Hypothalamus (tissue), 51 donors: ENCODE results near the gene DENND1A.
"Not testable (repeated sequence)": the region's sequence is repeated elsewhere in the genome, so short reads cannot be mapped to it uniquely, and the experiment has no call there.

Experiments used
- DNase-seq, 51 donors: peaks; one replicate each; lab custom pipeline; 2025; lab: John Stamatoyannopoulos, UW

The DENND1A gene

GRCh38 chr9:123639743-123640142 lies 290.2 kb downstream of the DENND1A start:
- no peak for DNase-seq

DNA sequence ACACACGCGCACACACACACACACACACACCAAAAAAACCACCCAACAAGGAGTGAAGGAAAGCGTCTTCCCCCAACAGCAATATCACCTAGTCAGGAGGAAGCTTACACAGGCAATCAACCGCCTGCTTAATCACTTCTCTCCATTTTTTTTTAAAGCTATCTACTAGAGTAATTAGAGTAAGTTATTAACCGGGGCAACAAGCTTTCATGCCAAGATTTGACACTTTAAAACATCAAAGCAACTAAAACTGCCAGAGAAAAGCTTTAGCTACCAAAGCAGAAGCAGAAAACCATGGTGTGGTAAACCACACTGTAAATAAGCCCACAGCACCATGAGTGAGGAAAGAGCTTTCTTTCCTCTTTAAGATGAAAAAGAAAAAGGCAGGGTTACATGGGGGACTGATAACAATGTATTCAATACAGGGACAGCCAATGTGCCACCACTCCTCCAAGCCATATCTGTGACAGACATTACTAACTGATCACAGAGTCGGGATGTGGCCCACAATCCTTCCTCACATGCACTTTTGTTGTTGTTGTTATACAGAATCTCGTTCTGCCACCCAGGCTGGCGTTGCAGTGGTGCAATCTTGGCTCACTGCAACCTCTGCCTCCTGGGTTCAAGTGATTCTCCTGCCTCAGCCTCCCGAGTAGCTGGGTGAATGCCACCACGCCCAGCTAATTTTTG lies 291.8 kb downstream of the DENND1A start:
- no peak for DNase-seq

- no peak for DNase-seq
These were observed 292.4 kb downstream of the DENND1A start for GRCh38 chr9:123637606-123637944.

- not testable (repeated sequence) for DNase-seq
These were observed 293.1 kb downstream of the DENND1A start for GRCh38 chr9:123636805-123637204.

- DNase-seq, result no peak
These were observed 298.1 kb downstream of the DENND1A start for GRCh38 chr9:123631862-123632261.

- no peak for DNase-seq
These were observed 299.7 kb downstream of the DENND1A start for GRCh38 chr9:123630233-123630632.

DNA sequence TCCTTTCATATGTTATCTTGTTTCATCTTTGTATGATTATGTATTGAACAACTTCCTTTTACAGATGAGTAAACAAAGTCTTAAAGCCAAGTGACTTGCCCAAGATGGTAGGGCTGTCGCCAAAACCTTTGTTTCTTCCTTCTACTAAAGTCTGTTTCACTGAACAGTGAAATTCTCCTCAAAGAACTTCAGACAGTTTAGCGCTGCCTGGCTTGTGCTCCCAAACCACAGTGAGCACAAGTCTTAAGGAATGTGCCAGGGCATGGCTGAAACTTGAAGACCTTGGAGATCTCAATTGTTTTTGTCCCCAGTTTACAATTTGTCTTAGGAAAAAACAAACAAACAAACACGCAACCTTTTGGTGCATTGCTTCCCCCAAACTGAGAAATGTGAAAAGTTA lies 300.4 kb downstream of the DENND1A start:
- peak in 1 of 51 donors; percentile 2 for DNase-seq

- DNase-seq, result no peak
These were observed 307.1 kb downstream of the DENND1A start for GRCh38 chr9:123622711-123623241.

GRCh38 chr9:123620239-123620638 lies 309.7 kb downstream of the DENND1A start:
- no peak for DNase-seq

GRCh38 chr9:123617952-123618678 lies 311.8 kb downstream of the DENND1A start:
- DNase-seq, result no peak

DNA sequence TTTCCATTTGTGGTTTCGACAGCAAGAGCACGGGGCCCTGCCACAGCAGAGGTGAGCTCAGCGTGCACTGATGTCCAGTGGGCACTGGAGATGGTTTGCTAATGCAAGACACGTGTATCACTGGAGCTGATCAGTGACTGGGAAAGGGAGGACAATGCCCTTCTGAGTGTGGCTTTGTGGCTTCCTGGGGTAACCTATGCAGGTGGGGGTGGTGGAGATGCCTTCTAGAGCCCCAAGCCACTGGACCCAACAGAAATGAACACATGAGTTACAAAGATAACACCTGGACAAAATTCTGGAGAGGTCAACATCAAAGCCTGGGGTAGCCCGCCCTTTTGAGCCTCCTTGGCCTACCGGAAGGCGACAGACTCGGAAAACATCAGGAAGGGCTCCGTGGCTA lies 312.6 kb downstream of the DENND1A start:
- no peak for DNase-seq

- no peak for DNase-seq
These were observed 313.2 kb downstream of the DENND1A start for GRCh38 chr9:123616707-123617106.

DNA sequence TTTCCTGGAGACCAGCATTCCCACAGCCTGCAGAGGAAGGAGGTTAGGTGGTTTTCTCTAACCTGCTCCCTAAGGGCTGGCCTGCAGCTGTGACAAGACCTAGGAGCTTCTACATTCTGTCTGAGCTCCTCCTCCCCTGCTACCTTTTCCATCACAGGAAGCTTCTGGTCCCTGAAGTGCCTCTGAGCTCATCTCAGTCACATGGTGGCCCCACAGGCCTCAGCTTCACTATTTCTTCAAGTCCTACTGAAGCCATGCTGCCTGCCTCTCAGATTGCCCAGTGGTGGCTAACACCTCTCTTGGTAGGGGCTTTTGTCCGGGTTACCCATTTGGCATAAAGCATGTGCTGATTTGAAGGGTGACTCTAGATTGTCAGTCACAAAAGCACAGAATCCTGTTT lies 314.5 kb downstream of the DENND1A start:
- no peak for DNase-seq

DNA sequence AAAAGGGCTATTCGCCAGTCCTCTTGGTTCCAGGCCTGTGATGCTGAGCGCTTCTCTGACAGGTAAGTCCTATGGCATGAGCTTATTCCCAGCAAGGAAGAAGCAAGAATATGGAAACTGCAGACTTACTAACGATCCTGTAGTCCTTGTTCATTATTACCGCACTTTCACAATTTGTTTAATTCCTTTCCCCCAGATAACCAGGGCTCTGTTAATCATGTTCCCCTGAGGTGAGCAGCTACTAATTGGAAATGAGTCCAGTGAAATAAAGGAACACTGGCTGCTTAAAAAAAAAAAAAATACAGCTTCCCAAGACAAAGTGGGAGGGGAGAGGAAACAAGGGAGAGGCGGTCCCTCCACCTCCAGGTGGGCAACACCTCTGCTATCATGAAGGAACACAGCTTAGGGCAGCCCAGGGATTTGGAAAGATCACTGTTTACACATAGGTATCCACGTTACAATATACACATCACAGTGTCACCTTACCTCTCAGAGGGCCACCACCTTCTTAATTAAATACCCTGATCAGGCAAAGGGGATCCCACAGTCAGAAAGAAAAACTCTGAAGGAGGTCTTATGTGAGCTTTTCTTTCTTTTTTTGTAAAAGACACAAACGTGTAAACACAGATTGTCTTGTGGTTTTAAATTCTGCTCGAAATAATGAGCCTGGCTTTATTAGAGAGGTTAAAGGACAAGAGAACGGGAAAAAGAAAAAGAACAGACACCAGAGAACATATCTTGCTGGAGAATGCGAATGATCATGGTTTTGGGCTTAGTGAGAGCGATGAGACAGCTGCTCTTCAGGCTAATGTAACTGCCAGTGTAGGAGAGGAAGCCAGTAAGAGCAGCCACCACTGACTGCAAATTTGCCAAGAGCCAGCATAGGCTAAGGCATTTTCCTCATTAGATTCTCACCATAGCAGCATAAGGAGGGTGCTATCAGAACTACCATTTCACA lies 315.3 kb downstream of the DENND1A start:
- no peak for DNase-seq

GRCh38 chr9:123611226-123611625 lies 318.7 kb downstream of the DENND1A start:
- DNase-seq, result no peak

GRCh38 chr9:123609844-123610243 lies 320.1 kb downstream of the DENND1A start:
- peak in 1 of 51 donors; percentile 14 for DNase-seq

DNA sequence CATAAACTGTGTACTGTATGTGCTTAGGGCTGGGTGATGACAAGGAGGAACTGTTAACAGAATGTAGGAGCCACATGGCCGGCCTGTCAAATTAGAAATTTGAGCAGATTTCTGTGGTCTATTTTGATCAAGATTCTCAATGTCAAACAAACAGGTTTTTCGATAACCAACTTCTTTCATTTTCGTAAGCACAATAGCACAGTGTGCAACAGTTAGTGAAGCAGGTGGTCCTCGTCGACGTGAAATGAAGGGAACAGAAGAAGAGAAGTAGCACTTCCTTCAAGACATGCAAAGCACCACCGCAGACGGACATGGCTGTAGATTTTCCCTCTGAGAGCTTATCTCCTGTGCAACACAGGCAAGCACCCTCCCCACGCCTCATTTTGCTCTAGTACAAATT lies 321.8 kb downstream of the DENND1A start:
- no peak for DNase-seq

- DNase-seq, result no peak
These were observed 322.4 kb downstream of the DENND1A start for GRCh38 chr9:123607479-123607878.

DNA sequence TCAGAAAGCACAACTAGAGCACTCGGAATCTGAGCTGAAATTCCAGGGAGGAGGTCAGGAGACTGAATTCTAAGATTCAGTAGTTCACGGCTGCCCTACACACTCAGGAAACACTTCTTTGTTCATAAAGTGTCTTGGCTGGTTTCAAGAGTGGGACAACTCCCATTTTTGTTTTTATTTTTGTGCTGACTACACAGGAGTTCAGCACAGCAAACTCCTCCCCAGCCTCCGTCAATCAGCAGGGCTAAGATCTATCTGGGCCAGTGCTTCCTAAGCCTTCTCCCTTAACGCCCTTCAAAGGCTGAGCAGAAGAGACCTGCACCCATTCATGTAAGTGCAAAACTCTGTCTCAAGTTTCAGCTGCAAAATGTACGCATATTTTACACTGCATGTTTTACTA lies 323.8 kb downstream of the DENND1A start:
- DNase-seq, result no peak

GRCh38 chr9:123605286-123605685 lies 324.6 kb downstream of the DENND1A start:
- DNase-seq, result no peak

GRCh38 chr9:123604861-123605260 lies 325.1 kb downstream of the DENND1A start:
- no peak for DNase-seq
